Muscle layer of colon (tissue), 2 donors: ENCODE results near the gene CCDC174.
A peak's percentile ranks its signal among the peaks of the same experiment; 100 is the strongest.
"Not testable (repeated sequence)": the region's sequence is repeated elsewhere in the genome, so short reads cannot be mapped to it uniquely, and the experiment has no call there.

Experiments
- H3K27ac ChIP-seq: one replicate; pipeline ENCODE4 v1.7.0; 2013; ENCODE audit warnings: low read depth, mild to moderate bottlenecking, low read length, moderate library complexity
- H3K27me3 ChIP-seq, 2 donors: one replicate each; pipeline ENCODE4 v1.7.0; 2013; ENCODE audit warnings: low read length in 2 of 2, mild to moderate bottlenecking in 2 of 2; ENCODE audit not compliant: insufficient read depth in 2 of 2, control insufficient read depth in 1 of 2
- H3K36me3 ChIP-seq: one replicate; pipeline ENCODE4 v1.7.0; 2013; ENCODE audit warnings: mild to moderate bottlenecking, low read length; ENCODE audit not compliant: insufficient read depth
- H3K4me1 ChIP-seq: one replicate; pipeline ENCODE4 v1.7.0; 2013; ENCODE audit warnings: mild to moderate bottlenecking, low read length; ENCODE audit not compliant: insufficient read depth
- H3K4me3 ChIP-seq, 2 donors: one replicate each; pipeline ENCODE4 v1.7.0; 2013; ENCODE audit warnings: low read length in 2 of 2, low read depth in 1 of 2, mild to moderate bottlenecking in 1 of 2, moderate library complexity in 1 of 2
- H3K9ac ChIP-seq: one replicate; pipeline ENCODE4 v1.7.0; 2013; ENCODE audit warnings: low read length
- H3K9me3 ChIP-seq: one replicate; pipeline ENCODE4 v1.7.0; 2013; ENCODE audit warnings: mild to moderate bottlenecking, low read length
- donor health status: abdominal sarcoma.
- donor health status: Adenocarcinoma of cecum.

CCDC174 gene

GRCh38 chr3:14641346-14641745, 10.2 kb upstream of the CCDC174 start:
- H3K9me3 ChIP-seq = no peaks in the 10 kb centered on the region
- no peak overlapping the region for H3K9ac ChIP-seq
- no peaks in the 10 kb centered on the region for H3K36me3 ChIP-seq
- no peak overlapping the region for H3K4me3 ChIP-seq
- H3K27ac ChIP-seq = no peak overlapping the region
- peaks cover 0 to 8% of the 10 kb centered on the region in 2 donors for H3K27me3 ChIP-seq
- H3K4me1 ChIP-seq = no peaks in the 10 kb centered on the region

GRCh38 chr3:14645453-14645852, 6.1 kb upstream of the CCDC174 start:
- Histone ChIP-seq H3K4me1 (no peaks in the 10 kb centered on the region), H3K9me3 (no peaks in the 10 kb centered on the region), H3K4me3 (no peak overlapping the region), H3K9ac (no peak overlapping the region), H3K36me3 (no peaks in the 10 kb centered on the region), H3K27me3 (peaks cover 0 to 4% of the 10 kb centered on the region in 2 donors), H3K27ac (no peak overlapping the region)

- no peaks in the 10 kb centered on the region for H3K4me1 ChIP-seq
- no peak overlapping the region for H3K27ac ChIP-seq
- no peak overlapping the region for H3K4me3 ChIP-seq
- no peaks in the 10 kb centered on the region for H3K36me3 ChIP-seq
- no peaks in the 10 kb centered on the region for H3K9me3 ChIP-seq
- H3K27me3 ChIP-seq = no peaks in the 10 kb centered on the region
- H3K9ac ChIP-seq = no peak overlapping the region
These were observed 5.4 kb upstream of the CCDC174 start for GRCh38 chr3:14646131-14646573.

- Histone ChIP-seq H3K4me1 (no peaks in the 10 kb centered on the region), H3K36me3 (no peaks in the 10 kb centered on the region), H3K4me3 (no peak overlapping the region)
These were observed 4.8 kb upstream of the CCDC174 start for GRCh38 chr3:14646589-14647413.

GRCh38 chr3:14647976-14648955, 3.3 kb upstream of the CCDC174 start:
- no peak overlapping the region for H3K27ac ChIP-seq
- no peaks in the 10 kb centered on the region for H3K36me3 ChIP-seq
- no peaks in the 10 kb centered on the region for H3K9me3 ChIP-seq
- no peak overlapping the region for H3K9ac ChIP-seq
- no peak overlapping the region for H3K4me3 ChIP-seq
- H3K4me1 ChIP-seq = peaks cover 12% of the 10 kb centered on the region
- H3K27me3 ChIP-seq = no peaks in the 10 kb centered on the region

More at GRCh38 chr3:14646589-14647413, 4.8 kb upstream of the CCDC174 start:
- Histone ChIP-seq H3K27ac (no peak overlapping the region), H3K9me3 (no peaks in the 10 kb centered on the region), H3K9ac (no peak overlapping the region), H3K27me3 (no peaks in the 10 kb centered on the region)

GRCh38 chr3:14649466-14649865, 2.1 kb upstream of the CCDC174 start:
- Histone ChIP-seq H3K27me3 (no peaks in the 10 kb centered on the region), H3K9me3 (no peaks in the 10 kb centered on the region), H3K4me1 (peaks cover 20% of the 10 kb centered on the region), H3K9ac (no peak overlapping the region), H3K36me3 (no peaks in the 10 kb centered on the region), H3K27ac (no peak overlapping the region), H3K4me3 (no peak overlapping the region)

GRCh38 chr3:14650193-14650592, 1.4 kb upstream of the CCDC174 start:
- peak overlapping the region in 1 of 2 donors; percentile 90 for H3K4me3 ChIP-seq
- H3K27me3 ChIP-seq = no peaks in the 10 kb centered on the region
- no peak overlapping the region for H3K9ac ChIP-seq
- no peaks in the 10 kb centered on the region for H3K9me3 ChIP-seq
- peaks cover 7% of the 10 kb centered on the region for H3K36me3 ChIP-seq
- peaks cover 20% of the 10 kb centered on the region for H3K4me1 ChIP-seq
- H3K27ac ChIP-seq = no peak overlapping the region

- H3K27me3 ChIP-seq, H3K9me3 ChIP-seq: not testable (repeated sequence)
- Histone ChIP-seq H3K9ac (peak overlapping the region; percentile 87), H3K27ac (peak overlapping the region; percentile 83), H3K4me1 (peaks cover 20% of the 10 kb centered on the region), H3K4me3 (peak overlapping the region; percentile 80 to 90), H3K36me3 (peaks cover 29% of the 10 kb centered on the region)
These were observed 872 bp downstream of the CCDC174 start for GRCh38 chr3:14652360-14652907.

GRCh38 chr3:14657579-14657978, 6.0 kb downstream of the CCDC174 start:
- Histone ChIP-seq H3K4me3 (no peak overlapping the region), H3K9ac (no peak overlapping the region), H3K27me3 (no peaks in the 10 kb centered on the region), H3K36me3 (peaks cover 77% of the 10 kb centered on the region), H3K27ac (no peak overlapping the region), H3K9me3 (no peaks in the 10 kb centered on the region), H3K4me1 (peaks cover 15% of the 10 kb centered on the region)

- Histone ChIP-seq H3K27ac (no peak overlapping the region), H3K4me3 (no peak overlapping the region), H3K9ac (no peak overlapping the region), H3K9me3 (no peaks in the 10 kb centered on the region), H3K27me3 (no peaks in the 10 kb centered on the region), H3K4me1 (peaks cover under 1% of the 10 kb centered on the region), H3K36me3 (peaks cover 91% of the 10 kb centered on the region)
These were observed 7.4 kb downstream of the CCDC174 start for GRCh38 chr3:14658978-14659377.

GRCh38 chr3:14660942-14661341, 9.4 kb downstream of the CCDC174 start:
- H3K4me1 ChIP-seq = no peaks in the 10 kb centered on the region
- H3K9ac ChIP-seq = no peak overlapping the region
- no peaks in the 10 kb centered on the region for H3K9me3 ChIP-seq
- H3K27me3 ChIP-seq = no peaks in the 10 kb centered on the region
- H3K4me3 ChIP-seq = no peak overlapping the region
- peaks cover 93% of the 10 kb centered on the region for H3K36me3 ChIP-seq
- no peak overlapping the region for H3K27ac ChIP-seq
